NK-92 (cell line): ENCODE data around the gene SV2C.
"Not testable (repeated sequence)": the region's sequence is repeated elsewhere in the genome, so short reads cannot be mapped to it uniquely, and the experiment has no call there.

Experiments
- DNase-seq: peaks from one replicate; lab custom pipeline; 2025; ENCODE audit not compliant: unreplicated experiment; lab: John Stamatoyannopoulos, UW

Gene SV2C

GRCh38 chr5:76197726-76198125 is 114.5 kb downstream of the SV2C start:
- DNase-seq, result no peak

- no peak for DNase-seq
Observed at GRCh38 chr5:76199336-76200318, 116.4 kb downstream of the SV2C start.

GRCh38 chr5:76202182-76202581 is 119.0 kb downstream of the SV2C start:
- no peak for DNase-seq

- DNase-seq, result no peak
Observed at GRCh38 chr5:76204191-76204590, 121.0 kb downstream of the SV2C start.

GRCh38 chr5:76204713-76205112 is 121.5 kb downstream of the SV2C start:
- DNase-seq, result no peak

GRCh38 chr5:76207120-76207519 is 123.9 kb downstream of the SV2C start:
- no peak for DNase-seq

- DNase-seq, result no peak
Observed at GRCh38 chr5:76209297-76209696, 126.1 kb downstream of the SV2C start.

GRCh38 chr5:76210946-76211345 is 127.8 kb downstream of the SV2C start:
- no peak for DNase-seq

GRCh38 chr5:76213858-76214257 is 130.7 kb downstream of the SV2C start:
- DNase-seq, result no peak

- DNase-seq, result no peak
Observed at GRCh38 chr5:76216748-76217147, 133.6 kb downstream of the SV2C start.

- no peak for DNase-seq
Observed at GRCh38 chr5:76219636-76220035, 136.5 kb downstream of the SV2C start.

- DNase-seq, result no peak
Observed at GRCh38 chr5:76221311-76221710, 138.1 kb downstream of the SV2C start.

- no peak for DNase-seq
Observed at GRCh38 chr5:76222318-76222717, 139.1 kb downstream of the SV2C start.

GRCh38 chr5:76223696-76224095 is 140.5 kb downstream of the SV2C start:
- DNase-seq, result no peak

GRCh38 chr5:76224898-76225297 is 141.7 kb downstream of the SV2C start:
- no peak for DNase-seq

- DNase-seq, result no peak
Observed at GRCh38 chr5:76225336-76225735, 142.2 kb downstream of the SV2C start.

- no peak for DNase-seq
Observed at GRCh38 chr5:76229900-76230299, 146.7 kb downstream of the SV2C start.

GRCh38 chr5:76230711-76231285 is 147.6 kb downstream of the SV2C start:
- no peak for DNase-seq

GRCh38 chr5:76234665-76235064 is 151.5 kb downstream of the SV2C start:
- DNase-seq, result no peak

- no peak for DNase-seq
Observed at GRCh38 chr5:76236684-76237083, 153.5 kb downstream of the SV2C start.

GRCh38 chr5:76240336-76240735 is 157.2 kb downstream of the SV2C start:
- no peak for DNase-seq

GRCh38 chr5:76242155-76242554 is 159.0 kb downstream of the SV2C start:
- DNase-seq, result not testable (repeated sequence)
